Effector memory CD4-positive, alpha-beta T cell (primary cell): ENCODE results near the gene BABAM2.

Experiments used
- DNase-seq, 3 donors: peaks; one replicate each; pipeline ENCODE4 v3.0.0-alpha.2; 2020
- H3K27ac ChIP-seq: 2 replicates; pipeline ENCODE4 v1.7.0; 2013; ENCODE audit warnings: mild to moderate bottlenecking, low read length, moderate library complexity; ENCODE audit not compliant: insufficient read depth, poor library complexity, severe bottlenecking
- H3K27me3 ChIP-seq: replicated peaks from 2 replicates; pipeline ENCODE4 v1.7.0; 2013; ENCODE audit warnings: mild to moderate bottlenecking, low read length; ENCODE audit not compliant: insufficient read depth, control insufficient read depth, poor library complexity, severe bottlenecking
- H3K36me3 ChIP-seq: 2 replicates; pipeline ENCODE4 v1.7.0; 2013; ENCODE audit warnings: mild to moderate bottlenecking, low read length, moderate library complexity; ENCODE audit not compliant: control insufficient read depth, insufficient read depth
- H3K4me1 ChIP-seq: 2 replicates; pipeline ENCODE4 v1.7.0; 2013; ENCODE audit warnings: low read length, mild to moderate bottlenecking; ENCODE audit not compliant: control insufficient read depth, insufficient read depth, poor library complexity, severe bottlenecking
- H3K4me3 ChIP-seq: 2 replicates; pipeline ENCODE4 v1.7.0; 2013; ENCODE audit warnings: low read length, low read depth, mild to moderate bottlenecking; ENCODE audit not compliant: insufficient read depth, poor library complexity, severe bottlenecking
- H3K9me3 ChIP-seq: 2 replicates; pipeline ENCODE4 v1.7.0; 2013; ENCODE audit warnings: mild to moderate bottlenecking, low read length, moderate library complexity; ENCODE audit not compliant: control insufficient read depth

The BABAM2 gene

GRCh38 chr2:28049416-28049815 lies 158.9 kb downstream of the BABAM2 start:
- H3K4me1 ChIP-seq, result no peaks in the 10 kb centered on the region
- H3K9me3 ChIP-seq, result no peaks in the 10 kb centered on the region
- no peaks in the 10 kb centered on the region for H3K27me3 ChIP-seq
- DNase-seq, result no peak
- H3K4me3 ChIP-seq, result no peak overlapping the region
- H3K27ac ChIP-seq, result no peak overlapping the region
- no peaks in the 10 kb centered on the region for H3K36me3 ChIP-seq

- Histone ChIP-seq H3K4me1 (no peaks in the 10 kb centered on the region), H3K27me3 (no peaks in the 10 kb centered on the region), H3K9me3 (no peaks in the 10 kb centered on the region), H3K27ac (no peak overlapping the region), H3K36me3 (no peaks in the 10 kb centered on the region), H3K4me3 (no peak overlapping the region)
- no peak for DNase-seq
Observed at GRCh38 chr2:28049899-28050298, 159.4 kb downstream of the BABAM2 start.

GRCh38 chr2:28052691-28053090 lies 162.2 kb downstream of the BABAM2 start:
- H3K4me3 ChIP-seq, result no peak overlapping the region
- H3K36me3 ChIP-seq, result no peaks in the 10 kb centered on the region
- H3K27ac ChIP-seq, result no peak overlapping the region
- no peak for DNase-seq
- no peaks in the 10 kb centered on the region for H3K9me3 ChIP-seq
- no peaks in the 10 kb centered on the region for H3K27me3 ChIP-seq
- H3K4me1 ChIP-seq, result no peaks in the 10 kb centered on the region

- H3K27me3 ChIP-seq, result no peaks in the 10 kb centered on the region
- no peak overlapping the region for H3K27ac ChIP-seq
- no peaks in the 10 kb centered on the region for H3K36me3 ChIP-seq
Observed at GRCh38 chr2:28053597-28053996, 163.1 kb downstream of the BABAM2 start.

GRCh38 chr2:28054916-28055315 lies 164.4 kb downstream of the BABAM2 start:
- no peak for DNase-seq
- Histone ChIP-seq H3K27ac (no peak overlapping the region), H3K9me3 (no peaks in the 10 kb centered on the region), H3K4me3 (no peak overlapping the region), H3K36me3 (no peaks in the 10 kb centered on the region), H3K27me3 (no peaks in the 10 kb centered on the region), H3K4me1 (no peaks in the 10 kb centered on the region)

More at GRCh38 chr2:28053597-28053996, 163.1 kb downstream of the BABAM2 start:
- Histone ChIP-seq H3K4me1 (no peaks in the 10 kb centered on the region), H3K9me3 (no peaks in the 10 kb centered on the region), H3K4me3 (no peak overlapping the region)
- no peak for DNase-seq

GRCh38 chr2:28055325-28055970 lies 164.9 kb downstream of the BABAM2 start:
- Histone ChIP-seq H3K36me3 (no peaks in the 10 kb centered on the region), H3K9me3 (no peaks in the 10 kb centered on the region), H3K27me3 (no peaks in the 10 kb centered on the region), H3K4me3 (no peak overlapping the region), H3K4me1 (no peaks in the 10 kb centered on the region), H3K27ac (no peak overlapping the region)
- DNase-seq, result no peak

- Histone ChIP-seq H3K27me3 (no peaks in the 10 kb centered on the region), H3K9me3 (no peaks in the 10 kb centered on the region), H3K4me1 (no peaks in the 10 kb centered on the region), H3K36me3 (no peaks in the 10 kb centered on the region), H3K27ac (no peak overlapping the region), H3K4me3 (no peak overlapping the region)
- no peak for DNase-seq
Observed at GRCh38 chr2:28058791-28059190, 168.3 kb downstream of the BABAM2 start.

- Histone ChIP-seq H3K4me3 (no peak overlapping the region), H3K4me1 (no peaks in the 10 kb centered on the region), H3K36me3 (no peaks in the 10 kb centered on the region), H3K27ac (no peak overlapping the region), H3K9me3 (no peaks in the 10 kb centered on the region), H3K27me3 (no peaks in the 10 kb centered on the region)
- no peak for DNase-seq
Observed at GRCh38 chr2:28062867-28063266, 172.3 kb downstream of the BABAM2 start.

- Histone ChIP-seq H3K27me3 (no peaks in the 10 kb centered on the region), H3K9me3 (no peaks in the 10 kb centered on the region), H3K4me3 (no peak overlapping the region), H3K4me1 (no peaks in the 10 kb centered on the region), H3K36me3 (no peaks in the 10 kb centered on the region), H3K27ac (no peak overlapping the region)
- no peak for DNase-seq
Observed at GRCh38 chr2:28063492-28063962, 173.0 kb downstream of the BABAM2 start.

- no peaks in the 10 kb centered on the region for H3K27me3 ChIP-seq
- H3K4me1 ChIP-seq, result no peaks in the 10 kb centered on the region
- DNase-seq, result no peak
- no peaks in the 10 kb centered on the region for H3K36me3 ChIP-seq
- no peaks in the 10 kb centered on the region for H3K9me3 ChIP-seq
- no peak overlapping the region for H3K4me3 ChIP-seq
- H3K27ac ChIP-seq, result no peak overlapping the region
Observed at GRCh38 chr2:28067602-28068001, 177.1 kb downstream of the BABAM2 start.
